Fibroblast of the conjunctiva (primary cell): ENCODE results near the gene TRIB2.

Source experiments
- DNase-seq: peaks from one replicate; pipeline ENCODE4 v3.0.0-alpha.2; 2010; ENCODE audit warnings: low read depth

TRIB2 gene

GRCh38 chr2:12750166-12750905 lies 33.6 kb downstream of the TRIB2 start:
- no peak for DNase-seq

- no peak for DNase-seq
Observed at GRCh38 chr2:12754643-12755042, 37.9 kb downstream of the TRIB2 start.

DNA sequence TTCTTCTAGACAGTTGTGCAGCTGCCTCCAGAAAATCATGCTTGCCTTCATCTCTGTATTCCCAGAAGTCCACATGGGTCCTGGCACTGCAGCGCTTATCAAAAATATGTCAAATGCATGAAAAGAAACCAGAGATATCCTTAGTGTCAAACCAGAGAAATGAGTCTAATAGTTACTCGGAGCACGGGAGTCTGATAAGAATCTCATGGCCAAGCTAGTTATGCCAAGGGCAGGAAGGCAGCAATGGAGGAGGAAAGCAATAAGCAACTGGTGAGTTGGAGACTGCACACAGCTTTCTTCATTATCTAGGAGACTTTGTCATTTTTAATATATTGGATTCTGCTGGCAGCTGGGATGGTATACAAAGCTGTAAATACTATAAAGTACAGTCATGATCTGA lies 38.6 kb downstream of the TRIB2 start:
- no peak for DNase-seq

- peak; percentile 70 for DNase-seq
Observed at GRCh38 chr2:12759248-12759647, 42.5 kb downstream of the TRIB2 start.

GRCh38 chr2:12761104-12761503 lies 44.4 kb downstream of the TRIB2 start:
- no peak for DNase-seq

- DNase-seq = no peak
Observed at GRCh38 chr2:12762337-12762736, 45.6 kb downstream of the TRIB2 start.

GRCh38 chr2:12762976-12763375 lies 46.2 kb downstream of the TRIB2 start:
- DNase-seq = no peak

GRCh38 chr2:12763486-12763885 lies 46.8 kb downstream of the TRIB2 start:
- no peak for DNase-seq

- DNase-seq = peak; percentile 26
Observed at GRCh38 chr2:12764075-12764730, 47.5 kb downstream of the TRIB2 start.

- DNase-seq = no peak
Observed at GRCh38 chr2:12764849-12765605, 48.3 kb downstream of the TRIB2 start.

DNA sequence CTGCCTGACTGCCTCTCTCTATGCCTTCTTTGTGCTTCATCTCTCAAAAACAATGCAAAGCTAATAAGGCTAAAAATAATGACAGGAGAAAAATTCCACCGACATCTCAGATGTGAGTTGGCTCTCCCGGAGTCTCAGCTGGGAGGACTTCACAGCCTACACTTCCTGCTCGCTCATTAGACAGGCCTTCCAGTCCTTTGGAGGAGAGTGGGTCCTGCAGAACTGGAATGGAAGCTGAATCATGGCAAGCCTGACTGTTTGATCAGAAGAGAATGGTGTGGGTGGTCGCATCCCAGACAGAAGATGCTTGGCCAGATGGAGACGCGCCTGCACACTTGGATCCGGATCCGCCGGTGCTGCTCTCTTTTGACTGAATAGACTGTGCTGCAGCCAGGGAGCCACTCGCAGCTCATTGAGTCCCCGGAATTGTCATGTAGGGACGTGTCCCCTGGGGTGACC lies 49.7 kb downstream of the TRIB2 start:
- DNase-seq = no peak

GRCh38 chr2:12767541-12767940 lies 50.8 kb downstream of the TRIB2 start:
- no peak for DNase-seq

GRCh38 chr2:12767996-12768624 lies 51.4 kb downstream of the TRIB2 start:
- DNase-seq = no peak

DNA sequence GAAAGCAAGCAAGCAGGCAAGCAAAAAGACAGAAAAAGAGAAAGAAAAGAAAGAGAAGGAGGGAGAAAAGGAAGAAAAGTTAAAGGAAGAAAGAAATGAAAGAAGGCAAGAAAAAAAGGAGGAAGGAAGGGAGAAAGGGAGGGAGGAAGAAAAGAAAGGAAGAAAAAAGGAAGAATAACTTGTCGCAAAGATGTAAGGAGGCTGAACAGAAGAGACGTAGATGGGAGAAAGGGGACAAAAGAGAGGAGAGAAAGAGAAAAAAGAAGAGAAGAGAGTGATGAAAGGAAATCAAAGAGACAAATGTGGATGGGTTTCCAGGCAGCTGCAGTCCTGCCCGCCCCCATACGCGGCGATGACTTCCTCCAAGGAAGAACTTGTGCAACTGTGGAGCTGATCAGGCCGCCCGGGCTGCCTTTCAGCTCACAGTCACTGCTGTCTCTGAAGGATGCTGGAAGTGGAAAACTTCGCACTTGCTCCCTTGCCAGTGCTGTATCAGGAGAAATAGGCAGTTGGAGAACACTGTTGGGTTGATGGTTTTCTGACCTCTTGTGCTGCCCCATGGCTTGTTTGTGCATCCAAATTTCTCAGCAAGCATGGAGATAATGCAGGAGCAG lies 52.9 kb downstream of the TRIB2 start:
- no peak for DNase-seq

DNA sequence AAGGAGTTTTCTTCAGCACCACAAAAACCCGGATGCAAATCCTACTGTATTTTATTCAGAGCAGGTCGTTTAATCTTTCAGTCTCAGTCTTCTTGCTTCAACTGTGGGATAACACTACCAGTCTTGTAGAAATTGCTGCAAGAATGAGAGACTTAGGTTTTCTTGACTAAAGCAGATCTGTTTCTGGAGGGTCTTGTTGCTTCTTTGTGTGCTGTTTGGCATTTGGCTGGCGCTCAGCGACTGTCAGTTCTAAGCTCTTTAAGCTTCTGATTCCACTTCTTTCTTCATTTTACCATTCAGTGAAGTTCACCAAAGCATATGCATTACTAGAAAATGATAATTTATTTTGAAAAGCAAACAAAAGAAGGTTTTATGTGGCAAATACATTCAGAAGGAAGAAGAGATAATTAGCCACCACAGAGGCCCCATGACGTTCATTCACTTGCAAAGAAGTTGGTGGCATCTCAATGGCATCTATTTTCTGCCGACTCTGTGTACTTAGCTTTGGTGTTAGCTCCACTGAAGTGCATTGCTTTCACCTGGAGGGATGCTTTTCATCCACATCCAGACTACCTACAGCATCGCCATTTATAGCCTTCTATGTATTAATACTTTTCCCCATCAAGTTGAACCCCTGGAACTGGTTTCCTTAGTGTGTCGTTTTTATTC lies 53.7 kb downstream of the TRIB2 start:
- DNase-seq = no peak

DNA sequence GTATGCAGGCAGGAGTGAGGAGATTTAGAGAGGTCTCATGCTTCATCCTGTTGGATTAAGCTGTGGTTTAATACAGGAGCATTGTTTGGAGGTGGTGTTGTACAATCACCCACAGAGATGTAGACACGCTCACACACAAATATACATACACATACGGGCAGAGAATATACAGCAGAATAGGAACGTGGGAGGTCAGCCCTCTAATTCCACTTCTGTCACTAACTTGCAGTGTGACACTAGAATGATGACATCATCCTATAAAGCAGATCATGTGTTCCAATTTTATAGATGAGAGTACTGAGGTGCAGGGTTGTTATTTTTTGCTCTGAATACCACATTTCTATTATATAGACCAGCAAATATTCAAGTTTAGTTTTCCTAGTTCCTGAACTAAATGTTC lies 54.4 kb downstream of the TRIB2 start:
- DNase-seq = no peak

DNA sequence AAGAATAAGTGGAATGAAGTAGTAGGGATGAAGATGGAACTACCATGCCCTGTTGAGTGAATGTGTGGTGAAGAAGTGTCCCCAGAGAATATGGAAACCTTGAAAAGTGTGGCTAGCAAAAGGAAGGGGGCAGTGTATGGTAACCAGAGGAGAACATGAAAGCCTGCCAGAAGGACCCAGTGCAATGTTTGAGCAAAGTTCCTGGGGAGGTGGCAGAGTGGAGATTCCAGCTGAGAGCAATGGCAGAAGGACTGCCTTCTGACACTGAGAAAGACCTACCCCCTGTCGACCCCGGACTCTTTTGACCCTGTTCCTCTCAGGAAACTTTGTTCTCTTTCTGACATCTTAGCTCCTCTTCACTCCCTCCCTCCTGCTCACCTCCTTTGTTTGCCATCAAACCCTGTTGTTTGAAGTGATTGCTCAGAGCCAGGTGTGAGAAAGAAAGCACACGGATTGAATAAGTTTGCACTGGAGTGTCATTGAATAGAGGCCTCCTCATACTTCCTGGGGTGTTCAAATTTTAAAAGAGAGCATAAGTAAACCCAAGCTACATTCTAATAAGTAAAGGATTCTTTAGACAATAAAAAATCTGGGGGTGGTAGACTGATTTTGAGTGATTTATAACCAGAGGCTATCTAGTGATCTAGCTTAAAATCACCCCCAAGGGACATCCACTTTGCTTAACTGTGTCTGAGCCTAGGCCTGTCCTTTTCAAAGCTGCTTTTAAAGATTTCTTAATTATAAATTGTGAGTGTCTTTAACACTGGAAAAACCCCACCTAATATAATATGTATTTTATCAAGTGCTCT lies 57.1 kb downstream of the TRIB2 start:
- DNase-seq = no peak

- peak; percentile 22 for DNase-seq
Observed at GRCh38 chr2:12774395-12774727, 57.6 kb downstream of the TRIB2 start.

DNA sequence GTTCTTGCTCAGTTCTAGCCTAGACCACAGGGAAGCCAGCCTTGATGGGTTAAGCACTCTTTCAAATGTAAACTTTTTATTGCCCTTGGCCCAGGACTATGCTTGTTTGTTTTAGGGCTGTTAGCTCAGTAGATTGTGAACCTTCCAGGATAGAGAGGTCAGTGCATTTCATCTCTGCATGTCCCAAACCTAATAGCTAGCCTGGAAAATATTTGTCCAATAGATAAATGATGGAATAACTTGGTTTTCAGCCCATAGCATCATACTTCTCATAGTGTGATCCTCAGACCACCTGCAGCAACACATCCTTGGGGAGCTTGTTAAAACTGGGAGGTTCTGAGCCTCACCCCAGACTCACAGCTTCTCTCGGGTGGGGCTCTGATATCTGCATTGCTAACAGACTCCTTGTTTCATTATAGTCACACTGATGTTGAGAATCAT lies 59.8 kb downstream of the TRIB2 start:
- DNase-seq = no peak

GRCh38 chr2:12778369-12778768 lies 61.6 kb downstream of the TRIB2 start:
- DNase-seq = no peak
